ENCODE results near the gene EPS8L3.

The EPS8L3 gene

DNA sequence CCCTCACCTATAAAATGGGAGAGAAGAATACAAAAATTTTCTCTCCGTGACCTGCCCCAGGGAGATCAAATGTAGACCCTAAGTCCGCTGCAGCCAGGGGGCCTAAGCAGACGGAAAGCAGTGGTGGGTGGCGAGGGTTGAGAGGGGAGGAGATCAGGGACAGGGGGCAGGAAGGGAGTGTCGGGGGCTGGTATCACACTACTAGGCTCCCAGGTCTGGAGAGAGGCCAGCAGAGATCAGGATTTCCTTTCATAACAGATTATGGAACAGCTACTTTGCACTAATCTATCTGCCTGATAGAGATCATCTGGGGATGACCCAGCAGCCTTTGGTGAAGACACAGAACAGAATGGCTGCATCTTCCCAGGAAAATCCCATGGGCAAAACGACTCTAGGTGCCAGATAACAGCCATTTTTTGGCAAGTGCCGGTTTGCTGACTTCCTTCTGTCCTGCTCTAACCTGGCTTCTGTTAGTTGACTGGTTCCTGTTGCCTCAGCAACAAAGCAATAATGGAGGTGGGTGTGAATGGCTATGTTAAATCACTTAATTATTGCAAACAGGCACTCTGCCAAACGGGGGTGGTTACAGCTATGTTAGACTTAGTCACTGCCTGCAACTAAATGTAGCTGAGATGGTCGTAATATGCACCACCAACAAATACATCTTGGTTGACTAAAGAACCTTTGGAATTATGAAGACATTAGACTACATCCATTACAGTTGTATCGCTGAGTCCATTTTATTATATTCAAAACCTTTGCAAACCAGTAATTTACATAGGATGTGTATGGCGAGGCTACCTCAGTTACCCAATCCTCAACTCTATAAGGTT lies 30.0 kb upstream of the EPS8L3 start:
- peak in 1 of 2 experiments; percentile 41 for DNase-seq

DNA sequence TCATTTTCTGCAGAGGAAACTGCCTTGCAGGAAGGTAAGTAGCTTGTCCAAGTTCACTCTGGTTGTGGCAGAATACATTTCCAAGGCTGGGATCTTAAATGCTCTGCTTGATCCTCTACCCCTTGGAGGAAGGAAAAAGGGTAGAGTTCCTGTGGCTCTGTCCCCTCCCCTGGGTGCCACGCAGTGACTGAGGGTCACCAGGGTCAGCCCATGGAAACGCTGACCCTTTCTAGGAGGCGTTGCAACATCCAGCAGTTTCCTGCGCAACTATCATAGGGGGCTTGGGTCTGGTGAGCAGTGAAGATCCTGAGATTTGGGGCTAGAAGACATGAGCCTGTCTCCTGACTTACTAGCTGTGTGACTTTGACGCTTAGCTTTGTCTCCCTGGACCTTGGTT lies 29.4 kb upstream of the EPS8L3 start:
- peak in 1 of 2 experiments; percentile 16 for DNase-seq

DNA sequence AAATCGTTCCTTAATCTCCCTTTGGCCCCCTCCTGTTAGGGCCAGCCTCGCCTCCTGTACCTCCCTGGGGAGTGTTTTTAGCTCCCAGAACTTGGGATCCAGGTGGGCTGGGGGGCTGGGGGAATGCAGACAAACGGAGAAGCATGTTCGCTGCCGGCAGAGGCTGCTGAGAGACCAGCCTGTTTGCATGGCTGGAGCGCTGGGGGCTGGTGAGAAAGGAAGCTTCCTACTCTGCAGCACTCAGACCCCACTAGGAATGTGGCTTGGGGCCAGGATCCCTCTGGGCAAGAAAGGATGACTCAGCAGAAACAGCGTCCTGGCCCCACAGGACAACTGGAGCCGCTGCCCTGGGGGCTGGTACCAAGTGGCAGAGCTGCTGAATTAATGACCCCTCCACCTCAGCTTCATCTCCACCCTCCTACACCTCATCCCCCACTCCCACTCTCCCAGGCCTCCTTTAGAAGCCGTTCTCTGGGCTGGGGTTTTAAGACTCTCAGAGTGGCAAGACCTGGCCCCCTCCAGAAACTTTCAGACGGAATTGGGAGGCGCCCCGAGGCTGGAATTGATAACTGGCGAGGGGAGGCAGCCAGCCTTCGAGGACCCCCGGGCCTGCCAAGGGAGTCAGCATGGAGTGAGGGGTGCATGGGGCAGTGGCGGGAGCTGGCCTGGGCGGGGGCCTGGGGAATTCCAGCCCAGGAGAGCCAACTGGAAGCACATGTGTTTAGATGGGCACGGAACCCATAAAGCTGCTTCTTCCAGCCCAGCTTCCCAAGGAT lies 28.5 kb upstream of the EPS8L3 start:
- peak in 1 of 2 experiments; percentile 15 for DNase-seq

DNA sequence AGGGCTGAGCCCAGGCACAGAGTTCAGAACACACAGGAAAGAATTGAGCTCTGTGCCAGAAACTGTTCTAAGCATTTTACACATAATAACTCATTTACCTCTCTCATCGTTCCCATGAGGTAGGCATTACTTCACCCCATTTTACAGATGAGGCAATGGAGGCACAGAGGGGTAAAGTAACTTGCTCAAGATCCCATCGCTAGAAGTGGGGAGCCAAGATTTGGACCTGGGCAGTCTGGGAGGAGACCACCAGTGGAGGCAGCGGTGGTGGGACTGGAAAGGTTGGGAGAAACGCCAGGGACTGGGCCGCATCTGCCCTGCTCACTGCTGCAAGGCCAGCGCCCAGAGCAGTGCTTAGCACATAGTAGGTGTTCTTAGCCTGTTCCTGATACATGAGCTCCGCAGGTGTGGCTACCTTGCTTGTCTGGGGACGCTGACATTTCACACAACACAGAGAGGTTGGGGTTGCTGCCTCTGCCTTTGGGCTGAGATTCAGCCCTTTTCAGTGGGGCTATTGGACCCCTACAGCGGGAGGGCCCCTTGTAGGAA lies 27.8 kb upstream of the EPS8L3 start:
- DNase-seq = no peak

DNA sequence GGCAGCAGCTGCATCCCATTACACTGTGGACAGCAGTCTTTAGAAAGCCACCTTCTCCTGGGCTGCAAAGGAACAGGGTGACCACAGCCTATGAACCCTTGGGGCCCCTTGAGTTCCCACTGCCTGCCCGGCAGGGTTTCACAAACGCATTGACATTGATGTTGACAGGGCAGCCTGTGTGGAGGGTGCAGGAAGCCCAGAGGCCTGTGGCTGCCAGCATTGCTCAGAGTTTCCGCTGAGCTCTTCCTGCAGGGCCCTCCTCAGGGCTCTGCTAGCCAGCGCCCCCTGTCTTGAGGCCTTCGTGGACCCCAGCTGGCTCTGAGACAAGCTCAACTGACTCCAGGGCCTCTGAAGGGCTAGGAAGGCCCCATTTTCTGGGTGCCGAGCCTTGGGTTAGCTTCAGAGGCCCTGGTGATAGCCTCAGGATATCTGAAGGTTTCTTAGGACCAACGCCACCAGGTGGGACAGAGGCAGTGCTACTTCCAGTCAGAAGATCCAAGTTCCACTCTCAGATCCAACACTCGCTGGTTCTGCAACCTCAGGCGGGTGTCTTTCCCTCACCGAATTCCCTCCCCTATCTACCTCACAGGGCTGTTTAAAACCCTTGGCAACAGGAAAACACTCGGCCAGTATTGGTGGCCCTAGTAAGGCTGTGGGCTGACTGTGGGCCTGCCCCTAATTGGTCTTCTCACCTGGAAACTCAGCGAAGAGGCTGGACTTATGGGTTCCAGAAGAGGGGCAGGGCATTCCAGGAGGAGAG lies 27.2 kb upstream of the EPS8L3 start:
- DNase-seq = peak; percentile 84 to 88

DNA sequence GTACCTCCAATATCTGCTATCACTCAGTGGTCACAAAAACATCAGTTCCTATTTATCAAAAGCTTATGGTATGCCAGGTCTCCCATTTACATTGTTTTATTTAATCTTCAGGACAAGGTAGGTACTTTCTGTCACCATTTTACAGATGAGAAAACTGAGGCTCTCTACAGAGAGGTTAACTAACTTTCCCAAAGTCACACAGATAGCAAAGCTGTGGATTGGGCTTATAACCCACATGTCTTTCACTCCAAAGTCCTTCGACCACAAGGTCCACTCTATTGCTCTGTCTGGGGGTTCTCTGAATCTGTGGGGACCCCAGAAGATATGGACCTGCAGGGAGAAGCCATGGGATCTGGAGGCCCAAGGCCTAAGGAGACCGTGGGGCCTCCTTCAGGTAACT lies 26.6 kb upstream of the EPS8L3 start:
- no peak for DNase-seq

- no peak for DNase-seq
Observed at GRCh38 chr1:109789551-109790180, 25.9 kb upstream of the EPS8L3 start.

DNA sequence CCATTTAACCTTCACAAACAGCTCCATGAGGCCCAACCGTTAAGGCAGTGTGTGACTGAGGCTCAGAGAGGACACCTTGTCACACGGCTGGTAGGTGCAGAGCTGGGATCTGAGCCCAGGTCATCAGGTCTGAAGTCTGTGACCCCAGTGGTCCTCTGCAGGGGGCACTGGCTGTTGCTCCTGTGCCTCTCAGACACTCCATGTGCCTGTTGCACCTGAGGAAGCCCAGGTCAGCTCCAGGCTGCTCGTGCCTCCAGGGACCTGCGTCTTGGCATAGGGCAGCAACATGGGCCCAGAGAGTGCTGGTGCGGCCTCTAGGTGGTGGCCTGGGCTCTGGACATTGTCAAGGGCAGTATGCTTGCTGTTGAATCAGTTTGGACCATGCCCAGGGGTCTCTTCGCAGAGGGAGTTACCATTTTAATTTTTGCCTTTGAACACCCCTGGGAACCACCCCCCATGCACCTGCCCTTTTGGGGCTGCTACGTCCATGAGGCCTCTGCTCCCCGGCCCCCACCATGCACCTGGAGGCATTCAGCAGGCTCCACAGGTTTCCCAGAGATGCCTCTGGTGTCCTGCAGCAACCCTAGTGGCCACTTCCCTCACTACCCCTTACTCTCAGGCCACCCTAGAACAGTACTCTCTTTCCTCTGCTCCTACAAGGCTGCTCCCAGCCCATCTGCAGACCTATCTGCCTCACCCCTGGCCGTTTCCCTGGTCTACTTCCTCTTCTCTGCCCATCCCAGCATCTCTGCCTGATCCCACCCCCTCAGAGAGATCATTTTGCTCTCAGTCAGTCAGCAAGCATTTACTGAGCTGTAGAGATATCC lies 25.2 kb upstream of the EPS8L3 start:
- DNase-seq = no peak

DNA sequence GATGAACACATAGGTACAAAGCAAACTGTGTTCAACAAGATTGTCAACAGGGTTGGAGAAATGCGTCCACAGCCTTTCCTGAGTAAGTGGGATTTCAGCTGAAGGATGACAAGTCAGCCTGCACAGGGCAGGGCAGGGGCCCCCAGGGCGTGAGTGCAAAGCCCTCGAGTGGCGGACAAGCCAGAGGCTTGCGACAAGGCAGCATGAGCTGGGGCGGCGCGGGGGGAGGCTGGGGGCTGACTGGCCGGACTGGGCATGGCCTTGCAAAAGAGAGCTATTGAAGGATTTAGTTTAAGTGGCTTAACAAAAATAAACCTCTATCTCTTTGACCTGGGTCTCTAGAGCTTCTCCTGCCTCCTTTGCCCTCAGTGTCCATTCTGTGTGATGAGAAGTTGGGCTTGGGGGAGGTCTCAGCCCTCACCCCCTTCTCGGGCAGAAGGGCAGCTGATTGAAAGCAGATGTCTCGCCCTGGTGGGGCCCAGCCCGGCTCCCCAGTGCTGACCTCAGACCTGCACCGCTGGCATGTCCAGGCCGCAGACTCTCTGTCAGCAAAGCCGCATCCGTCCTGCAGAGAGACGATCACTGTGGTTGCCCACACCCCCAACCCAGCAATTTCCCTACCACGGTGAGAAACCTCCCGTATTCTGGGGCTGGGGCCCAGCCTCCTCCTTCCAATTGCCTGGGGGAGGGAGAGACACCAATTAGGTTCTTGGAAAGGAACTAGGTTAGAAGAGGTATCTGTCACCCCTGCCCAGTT lies 24.3 kb upstream of the EPS8L3 start:
- DNase-seq = no peak

GRCh38 chr1:109787211-109787844 lies 23.6 kb upstream of the EPS8L3 start:
- no peak for DNase-seq

- DNase-seq = no peak
Observed at GRCh38 chr1:109786531-109787021, 22.9 kb upstream of the EPS8L3 start.

DNA sequence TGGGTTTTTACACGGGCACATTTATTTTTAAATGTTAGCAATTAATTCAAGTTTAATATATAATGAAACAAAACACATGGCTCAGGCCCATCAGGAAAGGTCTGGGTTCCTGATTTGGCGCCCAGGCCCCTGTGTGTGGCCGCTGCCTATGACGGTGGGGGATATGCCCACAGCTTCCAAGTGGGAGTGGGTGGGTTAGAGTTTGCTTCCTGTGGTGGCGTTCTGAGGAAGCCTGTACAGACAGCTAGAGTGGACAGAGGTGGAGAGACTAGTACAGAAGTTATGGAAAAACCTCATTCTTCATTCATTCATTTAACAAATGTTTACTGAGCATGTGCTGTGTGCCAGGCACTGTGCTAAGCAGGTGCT lies 22.4 kb upstream of the EPS8L3 start:
- DNase-seq = no peak

- DNase-seq = no peak
Observed at GRCh38 chr1:109785446-109786111, 21.9 kb upstream of the EPS8L3 start.

GRCh38 chr1:109784551-109785252 lies 21.0 kb upstream of the EPS8L3 start:
- no peak for DNase-seq

DNA sequence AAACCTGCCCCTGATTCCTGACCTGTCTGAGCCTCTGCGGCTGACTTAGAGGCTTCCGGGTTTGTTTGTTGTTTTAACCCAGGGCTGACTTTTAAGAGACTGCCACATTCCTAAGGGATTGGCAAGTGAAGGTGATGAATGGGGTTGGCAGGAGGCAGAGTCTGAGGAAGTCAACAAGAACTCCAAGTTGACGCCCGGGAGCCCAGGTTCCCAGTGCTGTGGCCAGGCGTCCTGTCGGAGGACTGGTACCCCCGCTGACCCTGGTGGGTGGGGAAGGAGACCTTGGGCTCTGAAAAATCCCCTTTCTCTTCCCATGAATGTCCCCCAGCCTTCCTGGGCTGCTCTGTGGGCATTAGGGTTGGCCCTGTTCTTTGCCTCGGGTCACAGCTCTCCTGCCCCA lies 19.7 kb upstream of the EPS8L3 start:
- DNase-seq = no peak

DNA sequence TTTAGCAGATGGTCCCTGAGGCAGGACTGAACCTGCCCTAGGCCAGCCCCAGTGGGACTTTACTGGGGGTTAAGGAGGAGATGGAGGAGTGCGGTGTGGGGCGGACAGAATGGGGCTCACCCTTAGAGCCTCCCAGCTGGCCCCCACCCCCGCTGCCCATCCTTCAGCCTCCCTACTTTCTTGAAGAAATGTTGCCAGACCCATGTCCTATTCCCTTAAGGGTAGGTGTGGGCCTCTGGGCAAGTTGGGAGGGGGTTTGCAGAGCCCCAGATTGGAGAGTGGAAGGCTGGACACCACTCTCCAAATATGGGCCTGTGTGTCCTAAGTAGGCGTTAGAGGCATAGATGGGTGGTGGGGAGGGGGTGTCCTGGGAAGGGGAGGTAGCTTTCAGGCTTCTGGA lies 19.2 kb upstream of the EPS8L3 start:
- no peak for DNase-seq

DNA sequence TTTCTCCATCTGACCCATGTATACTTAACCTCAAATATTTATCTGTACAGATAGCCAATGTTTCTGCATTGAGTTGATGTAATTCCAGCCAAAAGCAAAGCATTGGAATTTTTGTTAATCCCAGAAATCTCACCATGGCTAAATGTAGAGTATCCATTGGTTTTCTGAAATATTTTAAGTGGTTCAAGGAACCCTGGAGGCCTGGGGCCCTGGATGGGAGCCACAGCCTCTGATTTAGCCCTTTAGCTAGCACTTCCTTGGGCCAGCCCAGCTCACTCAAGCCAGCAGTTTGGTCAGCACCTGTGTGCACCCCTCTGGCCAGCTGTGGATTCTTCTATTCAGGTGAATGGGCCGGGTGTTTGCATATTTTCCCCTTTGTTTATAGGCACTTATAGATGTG lies 18.8 kb upstream of the EPS8L3 start:
- DNase-seq = no peak

GRCh38 chr1:109781806-109782205 lies 18.1 kb upstream of the EPS8L3 start:
- no peak for DNase-seq

DNA sequence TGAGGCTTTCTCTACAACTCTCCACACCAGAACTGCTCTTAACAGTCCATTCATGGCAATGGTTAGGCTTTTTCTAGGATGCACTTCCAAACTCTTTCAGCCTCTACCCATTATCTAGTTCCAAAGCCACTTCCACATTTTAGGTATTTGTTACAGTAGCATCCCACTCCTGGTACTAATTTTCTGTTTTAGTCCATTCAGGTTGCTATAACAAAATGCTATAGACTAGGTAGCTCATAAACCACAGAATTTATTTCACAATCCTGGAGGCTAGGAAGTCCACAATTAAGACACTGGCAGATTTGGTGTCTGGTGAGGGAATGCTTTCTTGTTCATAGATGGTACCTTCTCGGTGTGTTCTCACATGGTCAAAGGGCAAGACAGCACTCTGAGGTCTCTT lies 17.3 kb upstream of the EPS8L3 start:
- DNase-seq = no peak

All from activated T-cell treated with anti-CD3 and anti-CD28 coated beads, Interleukin-2, amount 50 U/mL, for 48 hours (primary cell).